HEK293 (cell line): ENCODE results near the gene CCSER1.

Source experiments
- BCL11A ChIP-seq: fragments of 450-650 bp; formaldehyde crosslinking; IDR thresholded peaks from 2 replicates; pipeline ENCODE4 v1.5.1; 2016; ENCODE audit warnings: low read depth, missing biosample characterization, missing genetic modification characterization
- FEZF1 ChIP-seq: fragments of 450-650 bp; formaldehyde crosslinking; IDR thresholded peaks from 2 replicates; pipeline ENCODE4 v1.5.1; 2016; ENCODE audit warnings: missing biosample characterization, missing genetic modification characterization
- TCF7L2 ChIP-seq: IDR thresholded peaks from 2 replicates; pipeline ENCODE4 v1.6.1; 2011; ENCODE audit warnings: low read depth, mild to moderate bottlenecking, inconsistent platforms, low read length, moderate library complexity, borderline replicate concordance
- ZNF777 ChIP-seq: fragments of 450-650 bp; formaldehyde crosslinking; IDR thresholded peaks from 2 replicates; pipeline ENCODE4 v1.5.1; 2017; ENCODE audit warnings: missing biosample characterization, missing genetic modification characterization, borderline replicate concordance
- TF ChIP-seq, protein P1 (sequence below): fragments of 450-650 bp; formaldehyde crosslinking; IDR thresholded peaks from 2 replicates; pipeline ENCODE4 v1.5.1; 2016; ENCODE audit warnings: missing biosample characterization, missing genetic modification characterization

DNA sequence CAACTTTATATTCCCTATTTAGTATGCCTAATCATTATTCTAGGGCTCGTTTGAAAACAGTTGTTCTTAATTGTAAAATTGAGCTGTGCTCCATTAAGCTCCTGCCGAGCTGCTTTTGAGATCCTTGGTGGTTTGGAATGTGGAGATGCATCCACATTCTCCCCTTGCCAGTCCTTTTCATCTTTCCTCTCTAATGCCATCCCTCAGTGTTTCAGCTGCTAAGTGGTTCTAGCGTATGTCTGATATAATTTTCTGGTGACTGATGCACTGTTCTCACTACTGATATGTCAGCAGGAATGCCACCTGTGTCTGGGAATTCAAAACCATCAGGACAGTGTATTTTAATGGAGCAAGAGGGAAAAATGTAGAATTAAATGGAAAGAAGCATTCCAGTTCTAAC is 1085.0 kb downstream of the CCSER1 start:
- TF ChIP-seq ZNF777 (tag by site-specific recombination) (no peak), BCL11A (tag by site-specific recombination) (no peak), FEZF1 (tag by site-specific recombination) (no peak), TCF7L2 (no peak)
- TF ChIP-seq, protein P1, sequence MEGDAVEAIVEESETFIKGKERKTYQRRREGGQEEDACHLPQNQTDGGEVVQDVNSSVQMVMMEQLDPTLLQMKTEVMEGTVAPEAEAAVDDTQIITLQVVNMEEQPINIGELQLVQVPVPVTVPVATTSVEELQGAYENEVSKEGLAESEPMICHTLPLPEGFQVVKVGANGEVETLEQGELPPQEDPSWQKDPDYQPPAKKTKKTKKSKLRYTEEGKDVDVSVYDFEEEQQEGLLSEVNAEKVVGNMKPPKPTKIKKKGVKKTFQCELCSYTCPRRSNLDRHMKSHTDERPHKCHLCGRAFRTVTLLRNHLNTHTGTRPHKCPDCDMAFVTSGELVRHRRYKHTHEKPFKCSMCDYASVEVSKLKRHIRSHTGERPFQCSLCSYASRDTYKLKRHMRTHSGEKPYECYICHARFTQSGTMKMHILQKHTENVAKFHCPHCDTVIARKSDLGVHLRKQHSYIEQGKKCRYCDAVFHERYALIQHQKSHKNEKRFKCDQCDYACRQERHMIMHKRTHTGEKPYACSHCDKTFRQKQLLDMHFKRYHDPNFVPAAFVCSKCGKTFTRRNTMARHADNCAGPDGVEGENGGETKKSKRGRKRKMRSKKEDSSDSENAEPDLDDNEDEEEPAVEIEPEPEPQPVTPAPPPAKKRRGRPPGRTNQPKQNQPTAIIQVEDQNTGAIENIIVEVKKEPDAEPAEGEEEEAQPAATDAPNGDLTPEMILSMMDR (tag by site-specific recombination) = no peak
